Stimulated activated CD8-positive, alpha-beta memory T cell treated with anti-CD3 and anti-CD28 coated beads, Interleukin-4, amount 100 ng/mL, for 48 hours (primary cell): ENCODE results near the gene PPM1D.
"Not testable (repeated sequence)": the region's sequence is repeated elsewhere in the genome, so short reads cannot be mapped to it uniquely, and the experiment has no call there.

Experiments
- DNase-seq: peaks from one replicate; pipeline ENCODE4 v3.0.0-alpha.2; 2020

The PPM1D gene

GRCh38 chr17:60599620-60600489 lies at the start of gene PPM1D:
Gene PPM1D, plus strand, starts transcription at chr17:60600193. Its CDS starts 222 bp downstream, at chr17:60600415.
- peak; percentile 99 for DNase-seq

GRCh38 chr17:60552255-60552654 lies 47.7 kb upstream of the PPM1D start:
- not testable (repeated sequence) for DNase-seq

- DNase-seq, result no peak
These were observed 45.6 kb upstream of the PPM1D start for GRCh38 chr17:60554377-60554788.

- DNase-seq, result no peak
These were observed 44.2 kb upstream of the PPM1D start for GRCh38 chr17:60555786-60556185.

- no peak for DNase-seq
These were observed 42.2 kb upstream of the PPM1D start for GRCh38 chr17:60557805-60558204.

- DNase-seq, result no peak
These were observed 40.4 kb upstream of the PPM1D start for GRCh38 chr17:60559659-60559994.

- no peak for DNase-seq
These were observed 39.8 kb upstream of the PPM1D start for GRCh38 chr17:60559995-60560859.

GRCh38 chr17:60560860-60561257 lies 39.1 kb upstream of the PPM1D start:
- no peak for DNase-seq

- no peak for DNase-seq
These were observed 37.6 kb upstream of the PPM1D start for GRCh38 chr17:60562421-60562820.

GRCh38 chr17:60563743-60564142 lies 36.2 kb upstream of the PPM1D start:
- no peak for DNase-seq

GRCh38 chr17:60565233-60565632 lies 34.8 kb upstream of the PPM1D start:
- DNase-seq, result no peak

- no peak for DNase-seq
These were observed 26.5 kb upstream of the PPM1D start for GRCh38 chr17:60573236-60574051.

- no peak for DNase-seq
These were observed 22.7 kb upstream of the PPM1D start for GRCh38 chr17:60577147-60577915.

- DNase-seq, result no peak
These were observed 20.9 kb upstream of the PPM1D start for GRCh38 chr17:60579090-60579489.

- DNase-seq, result no peak
These were observed 20.4 kb upstream of the PPM1D start for GRCh38 chr17:60579551-60579950.

- DNase-seq, result no peak
These were observed 17.0 kb upstream of the PPM1D start for GRCh38 chr17:60583008-60583407.

- DNase-seq, result no peak
These were observed 14.1 kb upstream of the PPM1D start for GRCh38 chr17:60585887-60586286.

- DNase-seq, result no peak
These were observed 13.6 kb upstream of the PPM1D start for GRCh38 chr17:60586288-60586974.

- no peak for DNase-seq
These were observed 9.9 kb upstream of the PPM1D start for GRCh38 chr17:60590070-60590469.

GRCh38 chr17:60592750-60593149 lies 7.2 kb upstream of the PPM1D start:
- no peak for DNase-seq

- not testable (repeated sequence) for DNase-seq
These were observed 6.5 kb upstream of the PPM1D start for GRCh38 chr17:60593441-60594036.
